Posterior vena cava (tissue), 2 donors: ENCODE data around the gene NINJ2. TPM values are rescaled to one million over a fixed set of nuclear protein-coding genes. Genes with fewer than 3 reads are reported as not detected.
A peak's percentile ranks its signal among the peaks of the same experiment; 100 is the strongest.

Experiments used
- DNase-seq: peaks from one replicate; pipeline ENCODE4 v3.0.0-alpha.2; 2020; ENCODE audit warnings: low spot score
- intact Hi-C, 2 donors: fragments of 100-400 bp; cut with DNase I; formaldehyde crosslinking; loops; one replicate each; pipeline versions ENCODE4 v1.14.1 to v1.14.2; 2022 to 2023
- total RNA-seq, 2 donors: library from RNA; stranded (reverse); fragmentation: NEBNext Ultra II Directional; extraction: Animal tissue kit (Norgen Biotek cat#: 25700); gene quantifications; one replicate each; pipeline ENCODE4 v1.2.1, GENCODE V29; 2021
- donor health status: DM: yes; HTN: yes; CAD: no.
- donor health status: DM: yes; HTN: yes; CAD: no.

NINJ2 gene
- total RNA-seq, 2 donors from 2014 or later = 4.6 to 5.6 TPM

GRCh38 chr12:599756-600155 is 63.5 kb downstream of the NINJ2 start:
- peak; percentile 49 for DNase-seq
- intact Hi-C loops = loop anchor here in 1 of 2 donors (5.0 kb wide), 1 partner anchor 487 kb away; no protein-coding TSS in a partner anchor

- intact Hi-C loops = no loop called here
Observed at GRCh38 chr12:597926-598568, 65.2 kb downstream of the NINJ2 start.

DNA sequence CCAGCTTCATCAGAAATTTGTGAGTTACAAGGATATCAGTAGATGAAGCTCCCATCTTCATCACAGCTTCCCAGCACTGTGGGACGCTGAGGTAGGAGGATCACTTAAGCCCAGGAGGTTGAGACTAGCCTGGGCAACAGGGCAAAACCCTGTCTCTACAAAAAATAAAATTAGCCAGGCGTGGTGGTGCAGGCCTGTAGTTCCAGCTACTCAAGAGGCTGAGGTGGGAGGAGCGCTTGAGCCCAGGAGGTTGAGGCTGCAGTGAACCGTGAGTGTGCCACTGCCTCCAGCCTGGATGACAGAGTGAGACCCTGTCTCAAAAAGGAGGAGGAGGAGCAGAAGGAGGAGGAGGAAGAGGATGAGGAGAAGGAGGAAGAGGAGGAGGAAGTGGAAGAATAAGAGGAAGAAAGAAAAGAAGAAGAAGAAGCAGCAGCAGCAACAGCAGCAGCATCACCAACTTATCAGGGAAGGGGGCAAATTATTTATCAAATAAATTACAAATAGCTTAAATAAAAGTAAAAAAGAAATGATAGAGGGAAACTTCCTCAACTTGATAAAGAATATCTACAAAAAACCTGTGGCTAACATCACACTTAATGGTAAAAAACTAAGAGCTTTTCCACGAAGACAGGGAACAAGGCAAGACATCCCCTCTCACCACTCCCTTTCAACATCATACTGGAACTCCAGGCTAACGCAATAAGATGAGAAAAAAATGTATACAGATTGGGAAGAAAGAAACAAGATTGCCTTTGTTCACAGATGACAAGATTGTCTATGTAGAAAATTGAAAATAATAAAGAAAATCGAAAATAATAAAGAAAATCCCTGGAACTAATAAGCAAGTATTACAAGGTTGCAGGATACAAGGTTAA is 69.6 kb downstream of the NINJ2 start:
- peak; percentile 35 for DNase-seq
- intact Hi-C loops = no loop called here

More at GRCh38 chr12:597926-598568, 65.2 kb downstream of the NINJ2 start:
- peak; percentile 43 for DNase-seq

DNA sequence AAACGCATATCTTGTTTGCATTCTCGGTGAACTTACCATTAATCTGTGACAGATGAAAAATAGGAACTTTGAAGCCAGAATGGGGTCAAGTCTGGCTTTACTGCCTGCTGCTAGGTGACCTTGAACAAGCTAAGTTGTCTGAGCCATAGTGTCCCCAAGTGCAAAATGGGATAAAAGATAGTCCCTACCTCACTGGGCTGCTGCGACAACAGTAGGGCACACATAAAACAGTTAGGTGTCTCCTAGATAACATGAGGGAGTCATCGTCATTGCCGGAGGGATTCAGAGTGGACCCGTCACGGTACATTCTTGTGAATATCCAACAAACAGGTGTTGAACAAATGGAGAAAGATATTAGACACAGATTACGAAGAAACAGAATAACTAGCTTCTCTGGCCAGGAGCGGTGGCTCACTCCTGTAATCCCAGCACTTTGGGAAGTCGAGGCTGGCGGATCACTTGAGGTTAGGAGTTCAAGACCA is 71.2 kb downstream of the NINJ2 start:
- intact Hi-C loops = no loop called here

DNA sequence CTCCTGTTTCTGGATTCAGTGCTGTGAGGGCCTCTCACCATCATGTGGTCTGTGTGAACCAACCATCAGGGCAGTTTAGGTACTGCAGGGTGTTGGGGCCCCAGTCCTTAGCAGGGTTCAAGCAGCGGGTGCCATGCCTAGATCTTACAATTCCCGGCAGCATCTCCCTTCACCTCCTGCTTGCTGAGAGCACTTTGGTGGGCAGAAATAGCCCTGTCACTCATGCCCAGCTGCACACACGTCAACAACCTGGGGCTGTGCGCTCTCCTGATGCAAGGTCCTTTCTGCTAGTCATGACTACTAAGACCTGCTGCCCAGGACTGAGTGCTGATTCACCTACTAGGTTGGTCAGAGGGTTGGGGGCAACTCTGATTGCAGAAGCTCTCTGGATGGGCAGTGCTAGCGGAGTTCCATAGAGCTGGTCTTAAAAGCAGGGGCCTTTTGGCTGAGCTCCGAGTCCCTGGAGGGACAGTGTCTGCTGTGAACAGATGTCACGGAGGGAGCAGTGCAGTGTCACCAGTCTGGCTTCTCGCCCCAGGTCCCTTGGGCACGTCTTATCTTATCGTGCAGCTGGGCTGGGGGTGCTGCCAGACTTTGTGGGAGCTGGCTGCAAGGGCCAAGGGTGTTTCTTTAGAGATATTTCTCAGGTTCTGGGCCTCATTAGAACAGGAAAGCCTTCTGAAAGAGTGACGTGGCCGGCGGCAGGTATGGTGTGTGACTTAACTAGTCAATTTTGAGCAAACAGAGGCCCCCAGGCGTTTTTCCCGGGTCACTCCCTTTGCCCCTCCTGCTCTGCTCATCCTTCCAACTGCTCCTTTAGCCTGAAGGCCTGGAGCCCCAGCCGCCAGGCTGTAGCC is 71.8 kb downstream of the NINJ2 start:
- peak; percentile 78 for DNase-seq
- intact Hi-C loops = no loop called here

More for the DNA sequence above, 71.2 kb downstream of the NINJ2 start:
- peak; percentile 19 for DNase-seq

GRCh38 chr12:590206-590750 is 73.0 kb downstream of the NINJ2 start:
- DNase-seq = peak; percentile 62
- intact Hi-C loops = no loop called here

DNA sequence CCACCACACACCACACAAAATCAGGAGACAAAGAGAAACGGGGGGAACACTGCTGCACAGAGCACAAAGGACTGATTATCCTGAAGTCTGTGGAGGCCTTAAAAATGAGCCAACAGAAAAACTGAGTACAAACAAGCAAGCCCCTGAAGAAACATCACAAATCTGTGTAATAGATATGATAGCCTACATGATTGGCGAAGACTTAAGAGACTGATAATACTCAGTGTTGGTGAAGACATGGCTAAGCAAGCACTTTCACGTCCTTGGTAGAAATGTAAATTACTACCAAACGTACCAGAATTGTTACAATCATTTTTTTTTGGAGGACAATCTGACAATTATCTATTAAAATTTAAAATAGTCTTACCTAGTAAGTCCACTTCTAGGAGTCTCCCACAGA is 74.6 kb downstream of the NINJ2 start:
- DNase-seq = no peak
- intact Hi-C loops = no loop called here

DNA sequence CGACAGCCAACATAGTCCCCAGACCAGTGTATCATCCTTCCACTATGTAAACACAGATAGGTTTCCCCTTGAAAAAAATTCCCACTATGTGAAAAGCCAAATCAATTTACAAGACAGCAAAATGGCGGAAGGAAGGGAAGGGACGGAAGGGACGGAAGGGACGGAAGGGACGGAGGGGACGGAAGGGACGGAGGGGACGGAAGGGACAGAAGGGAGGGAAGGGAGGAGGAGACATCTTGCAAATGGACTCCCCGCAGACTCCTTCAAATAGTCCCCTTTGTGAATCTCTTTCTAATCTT is 75.3 kb downstream of the NINJ2 start:
- intact Hi-C loops = no loop called here
- peak; percentile 16 for DNase-seq

DNA sequence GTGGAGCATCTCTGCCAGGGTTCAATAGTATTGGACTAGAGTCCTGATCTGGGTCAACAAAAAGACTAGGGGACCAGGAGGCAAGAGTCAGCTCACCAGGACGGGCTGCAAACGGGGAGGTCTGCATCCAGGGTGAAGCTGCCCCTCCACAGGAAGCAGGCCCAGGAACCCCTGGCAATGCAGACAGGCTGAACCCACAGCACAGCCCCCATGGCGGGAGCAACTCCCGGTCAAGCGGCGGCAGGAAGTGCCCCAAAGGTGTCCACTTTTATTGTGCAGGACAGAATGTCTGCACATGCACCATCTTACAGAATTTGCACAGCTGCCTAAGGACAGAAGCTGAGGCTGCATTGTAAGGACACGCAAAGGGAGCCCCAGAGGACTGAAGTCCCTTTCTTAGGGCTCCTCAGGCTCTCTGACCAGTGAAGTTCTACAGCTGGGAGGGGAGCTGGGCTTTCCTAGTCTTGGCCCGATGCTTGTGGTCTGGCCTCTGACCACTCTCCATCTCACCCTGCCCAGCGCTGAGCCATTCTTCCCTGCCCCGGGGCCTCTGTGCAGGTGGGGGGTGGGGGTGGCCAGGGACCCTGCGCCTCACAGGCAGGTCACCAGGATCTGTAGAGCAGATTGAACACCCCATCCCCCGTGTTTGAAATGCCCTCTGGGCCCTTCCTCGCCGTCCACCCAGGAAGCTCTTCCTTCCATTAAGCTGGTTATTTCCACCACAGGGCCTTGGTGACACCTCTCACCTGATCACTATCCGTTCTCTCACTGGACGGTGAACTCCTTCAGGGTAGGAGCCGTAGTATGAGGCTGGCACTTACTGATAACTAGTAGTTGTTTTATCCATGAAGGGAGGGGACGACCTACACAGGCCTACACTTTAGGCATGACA is 75.9 kb downstream of the NINJ2 start:
- intact Hi-C loops = no loop called here
- DNase-seq = peak; percentile 34

DNA sequence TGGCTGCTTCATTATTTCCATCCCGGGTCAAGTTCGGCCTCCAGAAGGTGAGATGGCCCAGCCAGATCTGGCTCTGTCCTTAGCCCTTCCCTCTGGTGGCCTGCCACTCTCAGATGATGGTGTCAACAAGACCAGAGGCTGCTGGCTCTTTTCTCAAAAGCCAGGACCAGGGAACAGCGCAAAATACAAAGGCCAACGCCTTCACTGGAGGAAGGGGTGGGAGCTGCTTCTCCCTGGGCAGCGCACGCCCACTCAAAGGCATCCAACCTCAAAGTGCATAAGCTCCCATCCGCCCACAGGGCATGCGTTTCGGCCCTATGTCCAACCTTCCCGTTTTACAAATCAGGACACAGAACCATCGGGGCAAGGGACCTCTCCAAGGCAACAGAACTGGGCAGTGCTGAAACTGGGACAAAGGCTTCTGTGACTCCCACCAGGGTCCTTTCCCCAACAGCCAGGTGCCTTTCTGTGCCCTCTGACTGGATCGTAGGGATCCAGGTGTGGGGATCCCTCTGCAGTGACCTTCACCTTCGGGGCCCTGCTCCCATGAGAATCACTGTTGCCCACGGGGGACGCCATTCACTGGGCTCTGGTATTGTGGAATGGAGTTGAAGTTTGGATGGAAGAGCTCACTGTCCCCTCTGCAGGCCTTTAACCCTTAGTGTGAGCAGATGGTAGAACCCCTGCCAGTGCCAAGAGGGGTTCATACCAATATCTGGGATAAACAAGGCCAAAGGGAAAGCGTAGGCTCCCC is 76.8 kb downstream of the NINJ2 start:
- no peak for DNase-seq

DNA sequence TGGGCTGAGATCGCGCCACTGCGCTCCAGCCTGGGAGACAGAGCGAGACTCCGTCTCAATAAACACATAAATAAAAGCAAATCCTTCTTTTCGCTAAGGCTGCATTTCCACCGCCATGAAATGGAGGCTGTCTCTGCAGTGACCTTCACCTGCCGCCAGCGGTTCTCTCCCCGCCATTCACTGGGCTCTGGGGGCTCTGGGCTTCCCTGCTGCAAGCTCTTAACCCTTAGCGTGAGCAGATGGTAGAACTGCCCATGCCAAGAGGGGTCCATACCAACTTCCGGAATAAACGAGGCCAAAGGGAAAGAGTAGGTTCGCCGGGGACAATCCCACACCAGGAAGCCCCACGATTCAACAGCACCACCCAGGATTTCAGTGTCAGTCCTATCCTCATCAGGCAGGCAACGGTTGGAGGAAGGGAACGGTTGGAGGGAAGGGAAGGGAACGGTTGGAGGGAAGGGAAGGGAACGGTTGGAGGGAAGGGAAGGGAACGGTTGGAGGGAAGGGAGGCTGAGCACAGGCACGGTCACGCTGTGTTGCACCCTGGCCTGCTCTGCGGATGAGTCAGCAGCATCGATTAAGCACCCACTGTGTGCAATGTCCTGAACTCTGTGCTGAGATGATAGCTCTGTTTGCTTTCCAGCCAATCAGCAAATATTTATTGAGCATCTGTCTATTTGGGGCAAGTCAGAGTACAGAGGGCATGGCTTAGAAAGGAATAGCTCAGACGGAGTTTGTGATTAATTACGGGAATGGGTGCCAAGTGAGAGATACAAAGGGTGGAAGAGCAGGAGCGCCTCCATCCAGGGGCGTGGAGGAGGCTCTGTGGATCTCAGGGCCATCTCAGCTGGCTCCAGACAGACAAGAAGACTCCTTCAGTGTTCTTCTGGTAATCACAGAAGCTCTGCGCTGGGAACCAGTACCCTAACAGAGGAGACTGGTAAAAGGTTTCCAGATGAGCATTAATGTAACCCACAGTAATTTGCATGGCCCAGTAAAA is 77.9 kb downstream of the NINJ2 start:
- no peak for DNase-seq
- intact Hi-C loops = no loop called here

More for the DNA sequence above, 76.8 kb downstream of the NINJ2 start:
- intact Hi-C loops = no loop called here

DNA sequence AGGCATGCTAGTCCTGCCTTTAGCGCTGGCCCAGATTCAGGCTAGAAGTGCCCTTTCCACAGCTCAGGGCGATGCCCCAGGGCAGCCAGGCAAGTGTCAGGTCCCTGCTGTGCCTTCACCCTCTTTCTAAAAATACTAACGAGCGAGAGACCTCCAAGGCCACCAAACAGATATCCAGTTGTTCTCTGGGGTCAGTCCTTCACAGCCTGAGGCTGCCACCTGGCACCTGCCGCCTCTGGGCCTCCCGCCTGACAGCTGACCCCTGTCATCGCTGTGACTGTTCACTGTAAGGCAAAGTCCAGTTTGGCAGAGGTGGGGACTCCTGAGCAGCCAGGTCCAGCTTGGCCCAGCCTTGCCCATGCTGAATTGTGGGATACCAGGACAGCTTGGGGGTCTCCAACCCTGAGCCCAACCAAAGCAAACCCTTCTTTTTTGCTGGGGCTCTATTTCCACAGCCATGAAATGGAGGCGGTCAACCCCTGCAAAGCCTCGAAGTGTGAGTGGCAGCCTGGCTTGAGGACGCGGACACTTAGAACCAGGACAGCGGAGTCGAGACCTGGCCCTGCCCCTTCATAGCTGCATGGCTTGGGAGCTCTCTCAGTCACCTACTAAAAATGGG is 79.9 kb downstream of the NINJ2 start:
- no peak for DNase-seq
- intact Hi-C loops = no loop called here

DNA sequence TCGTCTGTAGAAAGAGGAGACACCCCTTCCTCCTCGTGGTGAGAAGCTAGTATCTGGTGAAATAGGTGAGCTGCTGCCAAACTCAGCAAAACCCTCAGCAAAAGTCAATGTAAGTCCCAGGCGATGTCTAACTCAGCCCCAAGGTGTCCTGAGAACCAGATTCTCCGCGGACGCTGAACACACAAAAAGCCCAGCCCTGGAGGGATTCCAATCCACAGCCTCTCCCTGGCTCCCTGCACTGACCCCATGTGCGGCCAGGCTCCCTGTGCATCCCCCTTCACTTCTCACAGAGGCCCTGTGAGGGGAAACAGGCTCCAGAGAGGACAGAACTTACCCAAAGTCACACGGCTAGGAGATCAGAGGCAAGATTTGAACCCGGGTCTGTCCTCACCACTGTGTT is 81.5 kb downstream of the NINJ2 start:
- no peak for DNase-seq
- intact Hi-C loops = no loop called here

- intact Hi-C loops = no loop called here
- no peak for DNase-seq
Observed at GRCh38 chr12:581321-581720, 81.9 kb downstream of the NINJ2 start.

DNA sequence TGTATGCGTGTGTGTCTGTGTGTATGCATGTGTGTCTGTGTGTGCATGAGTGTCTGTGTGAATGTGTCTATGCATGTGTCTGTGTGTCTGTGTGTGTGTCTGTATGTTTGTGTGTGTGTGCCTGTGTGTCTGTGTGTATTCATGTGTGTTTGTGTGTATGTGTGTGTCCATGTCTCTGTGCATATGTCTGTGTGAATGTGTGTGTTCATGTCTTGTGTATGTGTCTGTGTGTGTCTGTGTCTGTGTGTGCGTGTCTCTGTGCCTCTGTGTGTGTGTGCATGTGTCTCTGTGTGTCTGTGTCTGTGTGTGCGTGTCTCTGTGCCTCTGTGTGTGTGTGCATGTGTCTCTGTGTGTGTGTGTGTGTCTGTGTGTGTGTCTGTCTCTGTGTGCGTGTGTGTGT is 82.4 kb downstream of the NINJ2 start:
- intact Hi-C loops = no loop called here
- no peak for DNase-seq
